ENCODE data around the gene SRMS. TPM values are rescaled to one million over a fixed set of nuclear protein-coding genes. Genes with fewer than 3 reads are reported as not detected.
A peak's percentile ranks its signal among the peaks of the same experiment; 100 is the strongest.

The SRMS gene
- total and polyA plus RNA-seq, 2 of the 13 experiments (the other 11 are each of a cell fraction or from before 2014, with no cell fraction given), result not detected

GRCh38 chr20:63582382-63583063, 35.0 kb upstream of the SRMS start (continued):
- no peak for TF ChIP-seq ZNF569 (CRISPR knock-in tag; IDR thresholded peaks at IDR 0.05; ENCODE audit: borderline replicate concordance)
- TF ChIP-seq TARDBP (CRISPR knock-in tag; IDR thresholded peaks at IDR 0.05), result no peak
- no peak for TF ChIP-seq NCOA1 (CRISPR knock-in tag; IDR thresholded peaks at IDR 0.05)
- no peak for TF ChIP-seq ZNF260 (CRISPR knock-in tag; IDR thresholded peaks at IDR 0.05; ENCODE audit: borderline replicate concordance, low read depth)
- TF ChIP-seq BRCA1 (CRISPR knock-in tag; IDR thresholded peaks at IDR 0.05), result no peak
- TF ChIP-seq MXD3 (CRISPR knock-in tag; IDR thresholded peaks at IDR 0.05), result peak; percentile 53; the same call in 1 of the 2 replicates
- no peak for TF ChIP-seq ZFAT (CRISPR knock-in tag; conservative IDR thresholded peaks at IDR 0.05)
- no peak for TF ChIP-seq CSRNP1 (CRISPR knock-in tag; IDR thresholded peaks at IDR 0.05)
- 0 out of 2 replicates have a peak, but pooled peaks have one; percentile 2 for TF ChIP-seq FOSL2 (CRISPR knock-in tag; IDR thresholded peaks at IDR 0.05)
- no peak for TF ChIP-seq BCL3 (CRISPR knock-in tag; IDR thresholded peaks at IDR 0.05)
- TF ChIP-seq ZBTB14 (CRISPR knock-in tag; IDR thresholded peaks at IDR 0.05), result no peak
- no peak for TF ChIP-seq MED8 (CRISPR knock-in tag; IDR thresholded peaks at IDR 0.05; ENCODE audit: insufficient replicate concordance)
- TF ChIP-seq ZNF740 (CRISPR knock-in tag; IDR thresholded peaks at IDR 0.05), result no peak
- no peak for TF ChIP-seq CBFB (CRISPR knock-in tag; IDR thresholded peaks at IDR 0.05)
- TF ChIP-seq HCFC1 (IDR thresholded peaks at IDR 0.05; ENCODE audit: low read depth, low read length), result no peak
- TF ChIP-seq HIVEP1 (CRISPR knock-in tag; IDR thresholded peaks at IDR 0.05), result no peak
- TF ChIP-seq DNMT1 (CRISPR knock-in tag; IDR thresholded peaks at IDR 0.05), result no peak
- TF ChIP-seq WIZ (CRISPR knock-in tag; IDR thresholded peaks at IDR 0.05), result 0 out of 2 replicates have a peak, but pooled peaks have one; percentile 21
- no peak for TF ChIP-seq TBX3 (IDR thresholded peaks at IDR 0.05; ENCODE audit: borderline replicate concordance)
- no peak for TF ChIP-seq ZNF710 (CRISPR knock-in tag; IDR thresholded peaks at IDR 0.05; ENCODE audit: borderline replicate concordance)
- no peak for TF ChIP-seq NR2F6 (IDR thresholded peaks at IDR 0.05)
- no peak for TF ChIP-seq NR2F6 (CRISPR knock-in tag; IDR thresholded peaks at IDR 0.05)
- TF ChIP-seq HNRNPUL1 (IDR thresholded peaks at IDR 0.05; ENCODE audit: low read depth, low read length), result no peak
- no peak for TF ChIP-seq TEAD2 (CRISPR knock-in tag; IDR thresholded peaks at IDR 0.05)
- no peak for TF ChIP-seq DR1 (CRISPR knock-in tag; IDR thresholded peaks at IDR 0.05)
